ENCODE results near the gene GLT6D1.

GLT6D1 gene

DNA sequence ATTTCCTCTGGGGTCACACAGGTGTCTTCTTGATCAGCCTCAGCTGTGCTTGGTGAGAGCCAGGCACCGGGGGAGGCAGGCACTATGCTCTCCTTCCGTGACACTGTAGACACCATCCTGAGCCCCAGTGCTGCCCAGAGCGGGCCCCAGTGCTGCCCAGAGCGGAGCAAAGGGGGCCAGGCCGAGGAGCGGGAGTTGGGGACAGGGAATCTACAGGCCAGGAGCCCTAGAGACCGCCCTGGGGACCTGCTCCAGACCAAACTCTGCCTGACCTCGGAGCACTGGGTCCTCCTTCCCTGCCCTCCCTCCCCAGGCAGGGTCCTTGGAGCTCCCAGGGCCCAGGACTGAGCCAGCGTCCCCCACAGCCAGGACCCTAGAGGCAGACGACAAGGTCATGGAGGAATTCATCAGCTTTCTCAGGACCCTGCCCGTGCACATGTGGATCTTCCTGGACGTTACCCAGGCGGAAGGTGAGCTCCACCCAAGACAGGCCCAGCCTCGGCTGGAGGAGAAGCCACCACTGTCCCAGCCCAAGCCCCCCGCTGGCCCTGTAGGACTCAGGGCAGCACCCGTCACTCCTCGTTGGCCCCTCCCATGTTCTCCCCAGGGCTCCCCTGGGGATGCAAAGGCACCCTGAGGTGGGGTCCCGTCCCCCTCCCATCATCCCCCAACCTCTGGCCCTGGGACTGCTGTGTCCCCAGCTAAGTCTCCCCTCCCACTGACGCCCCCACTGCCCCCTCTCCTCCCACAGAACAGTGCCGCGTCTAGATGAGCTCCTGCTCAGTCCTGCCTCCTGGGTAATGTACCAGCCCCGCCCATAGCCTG lies 47.6 kb downstream of the GLT6D1 start:
- Histone ChIP-seq H3K4me3 (ENCODE audit: insufficient read depth, low read length, poor library complexity, severe bottlenecking) (no peak overlapping the region), H3K9me3 (ENCODE audit: insufficient read depth, low read length) (no peaks in the 10 kb centered on the region), H3K27ac (ENCODE audit: low read depth, low read length) (no peak overlapping the region), H3K36me3 (ENCODE audit: low read length) (no peaks in the 10 kb centered on the region), H3K79me2 (ENCODE audit: insufficient read depth, low read length) (no peaks in the 10 kb centered on the region), H3K27me3 (ENCODE audit: low read length) (no peaks in the 10 kb centered on the region), H3F3A (ENCODE audit: insufficient read depth) (no peaks in the 10 kb centered on the region), H3K9ac (ENCODE audit: low read length) (no peak overlapping the region), H3K4me2 (ENCODE audit: low read depth, low read length, poor library complexity, severe bottlenecking) (no peak overlapping the region), H2AFZ (ENCODE audit: low read depth, low read length, severe bottlenecking) (no peak overlapping the region), H4K20me1 (ENCODE audit: low read depth, low read length) (no peaks in the 10 kb centered on the region), H3K9me2 (replicated peaks; ENCODE audit: insufficient read depth, low read length) (no peaks in the 10 kb centered on the region)
- no peak for TF ChIP-seq EZH2phosphoT487 (conservative IDR thresholded peaks at IDR 0.05; ENCODE audit: low read length)
- TF ChIP-seq CTCF (IDR thresholded peaks at IDR 0.05; ENCODE audit: insufficient read depth, low read length, poor library complexity, severe bottlenecking), result no peak

DNA sequence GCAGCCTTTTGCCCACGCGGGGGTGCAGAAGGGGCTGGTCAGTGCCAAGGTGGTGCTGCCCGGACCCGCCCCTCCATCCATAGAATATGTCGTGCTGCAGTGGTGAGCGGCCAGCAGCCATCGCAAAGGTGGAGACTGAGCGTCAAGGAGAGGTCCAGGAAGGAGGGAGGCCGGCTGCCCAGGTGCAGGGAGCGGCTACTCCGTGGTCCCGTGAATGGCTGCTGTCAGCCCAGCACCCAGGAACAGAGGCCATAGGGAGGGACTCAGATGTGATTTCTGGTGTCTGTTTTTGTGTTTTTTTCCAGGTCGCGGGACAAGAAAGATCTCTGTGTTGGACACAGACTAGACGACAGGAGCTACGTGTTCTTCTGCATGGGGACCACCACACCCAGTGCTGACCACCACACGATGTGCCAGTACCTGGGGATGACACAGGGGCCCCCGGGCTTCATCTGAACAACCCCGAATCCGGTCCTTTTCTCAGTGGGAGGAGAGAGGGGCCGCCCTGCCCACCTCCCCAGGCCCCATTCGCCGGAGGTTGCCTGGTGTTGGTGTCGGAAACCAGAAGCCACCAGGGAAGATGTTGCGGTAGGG lies 48.8 kb downstream of the GLT6D1 start:
- Histone ChIP-seq H3K4me2 (ENCODE audit: low read depth, low read length, poor library complexity, severe bottlenecking) (no peak overlapping the region), H3K36me3 (ENCODE audit: low read length) (no peaks in the 10 kb centered on the region), H3F3A (ENCODE audit: insufficient read depth) (no peaks in the 10 kb centered on the region), H3K9me3 (ENCODE audit: insufficient read depth, low read length) (no peaks in the 10 kb centered on the region), H3K79me2 (ENCODE audit: insufficient read depth, low read length) (no peaks in the 10 kb centered on the region), H3K27ac (ENCODE audit: low read depth, low read length) (no peak overlapping the region), H3K4me3 (ENCODE audit: insufficient read depth, low read length, poor library complexity, severe bottlenecking) (no peak overlapping the region), H4K20me1 (ENCODE audit: low read depth, low read length) (no peaks in the 10 kb centered on the region), H3K9ac (ENCODE audit: low read length) (no peak overlapping the region), H2AFZ (ENCODE audit: low read depth, low read length, severe bottlenecking) (no peak overlapping the region), H3K9me2 (replicated peaks; ENCODE audit: insufficient read depth, low read length) (no peaks in the 10 kb centered on the region), H3K27me3 (ENCODE audit: low read length) (no peaks in the 10 kb centered on the region)
- TF ChIP-seq CTCF (IDR thresholded peaks at IDR 0.05; ENCODE audit: insufficient read depth, low read length, poor library complexity, severe bottlenecking) (no peak), EZH2phosphoT487 (conservative IDR thresholded peaks at IDR 0.05; ENCODE audit: low read length) (no peak)

GRCh38 chr9:135589596-135590485 lies 49.5 kb downstream of the GLT6D1 start:
- Histone ChIP-seq H4K20me1 (ENCODE audit: low read depth, low read length) (no peaks in the 10 kb centered on the region), H3K9me2 (replicated peaks; ENCODE audit: insufficient read depth, low read length) (no peaks in the 10 kb centered on the region), H3K27me3 (ENCODE audit: low read length) (no peaks in the 10 kb centered on the region), H3K79me2 (ENCODE audit: insufficient read depth, low read length) (no peaks in the 10 kb centered on the region), H3K36me3 (ENCODE audit: low read length) (no peaks in the 10 kb centered on the region), H3K9ac (ENCODE audit: low read length) (no peak overlapping the region), H3K27ac (ENCODE audit: low read depth, low read length) (no peak overlapping the region), H3F3A (ENCODE audit: insufficient read depth) (no peaks in the 10 kb centered on the region), H3K4me3 (ENCODE audit: insufficient read depth, low read length, poor library complexity, severe bottlenecking) (no peak overlapping the region), H2AFZ (ENCODE audit: low read depth, low read length, severe bottlenecking) (no peak overlapping the region), H3K9me3 (ENCODE audit: insufficient read depth, low read length) (no peaks in the 10 kb centered on the region), H3K4me2 (ENCODE audit: low read depth, low read length, poor library complexity, severe bottlenecking) (no peak overlapping the region)
- TF ChIP-seq EZH2phosphoT487 (conservative IDR thresholded peaks at IDR 0.05; ENCODE audit: low read length) (no peak), CTCF (IDR thresholded peaks at IDR 0.05; ENCODE audit: insufficient read depth, low read length, poor library complexity, severe bottlenecking) (no peak)

All from SU-DHL-6 (cell line).